K562 (cell line): ENCODE data around the gene IGSF9. TPM values are rescaled to one million over a fixed set of nuclear protein-coding genes. Genes with fewer than 3 reads are reported as not detected.
A peak's percentile ranks its signal among the peaks of the same experiment; 100 is the strongest.

Experiments used
- GABPA ChIP-seq: fragments of 200-800 bp; sonication (Bioruptor generic); conservative IDR thresholded peaks from 2 replicates; pipeline ENCODE4 v1.6.1; 2016; ENCODE audit warnings: low read depth, missing genetic modification characterization, missing compliant biosample characterization
- GATA2 ChIP-seq: sonication (generic); formaldehyde crosslinking; IDR thresholded peaks from 2 replicates; pipeline ENCODE4 v1.4.0; 2020; ENCODE audit warnings: mild to moderate bottlenecking, missing genetic modification reagents
- MGA ChIP-seq: fragments of 450-650 bp; IDR thresholded peaks from 2 replicates; pipeline ENCODE4 v1.6.1; 2016; ENCODE audit warnings: mild to moderate bottlenecking, moderate library complexity
- ZBTB40 ChIP-seq, 2 experiments: fragments of 450-650 bp in 1 of 2; sonication (generic) in 1 of 2; formaldehyde crosslinking in 1 of 2; IDR thresholded peaks; 2 replicates each; pipeline versions ENCODE4 v1.7.1 to v1.9.0; 2016 to 2022; ENCODE audit warnings: inconsistent platforms in 1 of 2, mild to moderate bottlenecking in 1 of 2, missing genetic modification reagents in 1 of 2
- ZBTB8A ChIP-seq: fragments of 450-650 bp; IDR thresholded peaks from 2 replicates; pipeline ENCODE4 v1.6.1; 2018; ENCODE audit warnings: mild to moderate bottlenecking, moderate library complexity; ENCODE audit not compliant: partially characterized antibody
- ZNF143 ChIP-seq: sonication (generic); formaldehyde crosslinking; IDR thresholded peaks from 2 replicates; pipeline ENCODE4 v1.9.0; 2022; ENCODE audit warnings: mild to moderate bottlenecking, missing genetic modification reagents
- polyA plus RNA-seq, 8 experiments: library from polyadenylated mRNA; depleted of rRNA in 4 of 8; stranded (reverse) in 5 of 8; unstranded in 3 of 8; fragments of >200 nt; fragmentation: Nextera tagmentation in 2 of 8; fragmentation: Illumina TruSeq in 1 of 8; extraction: Ambion mirVana in 2 of 8; extraction: Trizol in 1 of 8; gene quantifications; 2 replicates each; pipeline versions ENCODE4 v1.2.1 to v1.2.3, GENCODE V29; 2011 to 2014; ENCODE audit warnings: inconsistent platforms in 1 of 8, missing spikeins in 1 of 8
- total RNA-seq, 7 experiments: library from RNA; depleted of rRNA in 6 of 7; stranded (reverse); fragments of >200 nt in 6 of 7; fragmentation: Illumina TruSeq in 2 of 7; extraction: Trizol in 2 of 7; gene quantifications; 2 replicates each; pipeline versions ENCODE4 v1.2.1 to v1.2.3, GENCODE V29; 2011 to 2021; ENCODE audit warnings: low replicate concordance in 1 of 7

Gene IGSF9
- total and polyA plus RNA-seq, 9 of the 15 experiments (the other 6 are each of a cell fraction or from before 2014, with no cell fraction given) = 0.03 to 0.29 (median 0.07) TPM; not detected in 1

GRCh38 chr1:159889821-159890252 lies 55.6 kb downstream of the IGSF9 start (continued):
- TF ChIP-seq ZBTB40 (IDR thresholded peaks at IDR 0.05) (0 out of 2 replicates have a peak, but pooled peaks have one; percentile 48), ZBTB40 (CRISPR knock-in tag; IDR thresholded peaks at IDR 0.05) (no peak), ZNF143 (CRISPR knock-in tag) (no peak), MGA (peak; percentile 31; the same call in 1 of the 2 replicates), GATA2 (CRISPR knock-in tag) (no peak), GABPA (tag) (peak; percentile 67), ZBTB8A (no peak)
